ENCODE results near the gene MCM8.
A peak's percentile ranks its signal among the peaks of the same experiment; 100 is the strongest.

MCM8 gene

GRCh38 chr20:5945963-5946362 lies 4.5 kb upstream of the MCM8 start:
- peak in 1 of 2 donors; percentile 11 for DNase-seq (ENCODE audit: low read depth in 2 of 2)

DNA sequence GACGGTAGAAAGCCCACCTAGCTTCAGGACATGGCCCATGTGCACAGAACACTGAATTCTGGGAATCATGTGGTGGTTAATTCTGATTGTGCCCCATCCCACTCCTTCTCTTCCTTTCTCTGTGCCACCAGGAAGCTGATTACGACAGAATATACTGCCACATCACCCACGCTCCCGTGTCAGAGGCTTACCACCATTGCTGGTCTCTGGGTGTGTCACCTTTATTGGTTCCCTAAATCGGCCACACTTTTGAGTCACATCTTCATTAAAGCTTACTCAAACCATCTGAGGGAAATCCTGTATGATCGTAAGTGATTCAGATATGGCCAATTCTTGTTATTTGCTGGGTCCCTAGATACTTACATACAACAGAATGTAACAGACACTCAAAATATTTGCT lies 3.2 kb upstream of the MCM8 start:
- DNase-seq (ENCODE audit: low read depth in 2 of 2) = peak; percentile 20 to 43

DNA sequence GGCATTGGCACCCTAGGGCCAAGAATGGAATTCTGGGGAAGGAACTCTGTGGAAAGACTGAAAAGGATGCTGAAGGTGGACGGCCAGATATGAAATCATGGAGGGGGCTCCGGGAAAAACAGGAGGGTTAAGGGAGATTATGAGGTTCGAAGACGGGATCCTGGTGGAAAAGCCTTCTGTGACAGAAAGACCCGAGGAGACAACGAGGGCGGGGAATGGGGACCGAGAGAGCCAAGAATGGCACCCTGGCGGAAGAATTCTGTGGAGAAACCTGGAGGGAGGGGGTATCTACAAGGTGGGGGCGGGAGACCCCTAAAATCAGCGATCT lies 545 bp upstream of the MCM8 start:
- DNase-seq (ENCODE audit: low read depth in 2 of 2) = no peak

DNA sequence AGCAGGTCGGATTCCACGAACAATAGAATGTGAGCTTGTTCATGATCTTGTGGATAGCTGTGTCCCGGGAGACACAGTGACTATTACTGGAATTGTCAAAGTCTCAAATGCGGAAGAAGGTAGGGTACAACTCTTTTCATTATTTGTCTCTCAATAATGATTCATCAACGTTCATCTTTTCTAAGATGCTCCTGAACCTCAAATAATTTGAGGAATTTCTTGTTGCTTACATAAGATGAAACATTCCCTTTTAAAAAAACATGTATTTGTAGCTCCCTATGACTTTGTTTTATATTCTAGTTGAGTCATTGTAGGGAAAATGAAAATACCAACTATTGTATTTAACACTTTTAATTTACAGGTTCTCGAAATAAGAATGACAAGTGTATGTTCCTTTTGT lies 17.0 kb downstream of the MCM8 start:
- no peak for DNase-seq (ENCODE audit: low read depth in 2 of 2)

DNA sequence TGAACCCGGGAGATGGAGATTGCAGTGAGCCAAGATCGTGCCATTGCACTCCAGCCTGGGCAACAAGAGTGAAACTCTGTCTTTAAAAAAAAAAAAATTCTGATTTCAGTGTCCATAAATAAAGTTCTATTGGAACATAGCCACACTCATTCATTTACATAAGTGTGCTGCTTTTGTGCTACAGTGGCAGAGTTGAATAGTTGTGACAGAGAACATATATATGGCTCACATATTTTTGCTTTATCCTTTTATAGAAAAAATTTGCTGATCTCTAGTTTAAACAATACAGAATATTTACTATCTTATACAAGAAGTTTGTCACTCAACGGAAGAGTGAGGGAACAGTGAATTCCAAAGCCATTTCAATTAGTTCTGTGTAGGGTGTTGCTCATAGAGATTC lies 18.0 kb downstream of the MCM8 start:
- DNase-seq (ENCODE audit: low read depth in 2 of 2) = no peak

GRCh38 chr20:5969348-5969935 lies 19.0 kb downstream of the MCM8 start:
- no peak for DNase-seq (ENCODE audit: low read depth in 2 of 2)

DNA sequence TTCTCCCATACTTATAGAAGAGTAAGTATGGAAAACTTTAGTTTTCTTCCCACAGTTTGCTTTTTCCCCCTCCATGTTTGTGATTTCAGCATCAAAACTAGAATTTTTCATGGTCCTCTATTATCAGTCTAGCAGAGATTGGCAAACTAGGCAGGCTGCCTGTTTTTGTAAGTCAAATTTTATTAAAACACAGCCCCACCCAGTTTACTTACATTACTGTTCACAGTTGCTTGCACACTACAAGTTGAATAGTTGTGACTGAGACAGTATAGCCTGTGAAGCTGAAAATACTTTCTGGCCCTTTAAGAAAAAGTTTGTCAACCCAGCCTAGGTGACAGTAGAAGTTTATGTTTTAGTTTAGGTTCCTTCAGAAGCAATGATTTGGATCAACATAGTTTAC lies 19.5 kb downstream of the MCM8 start:
- no peak for DNase-seq (ENCODE audit: low read depth in 2 of 2)

DNA sequence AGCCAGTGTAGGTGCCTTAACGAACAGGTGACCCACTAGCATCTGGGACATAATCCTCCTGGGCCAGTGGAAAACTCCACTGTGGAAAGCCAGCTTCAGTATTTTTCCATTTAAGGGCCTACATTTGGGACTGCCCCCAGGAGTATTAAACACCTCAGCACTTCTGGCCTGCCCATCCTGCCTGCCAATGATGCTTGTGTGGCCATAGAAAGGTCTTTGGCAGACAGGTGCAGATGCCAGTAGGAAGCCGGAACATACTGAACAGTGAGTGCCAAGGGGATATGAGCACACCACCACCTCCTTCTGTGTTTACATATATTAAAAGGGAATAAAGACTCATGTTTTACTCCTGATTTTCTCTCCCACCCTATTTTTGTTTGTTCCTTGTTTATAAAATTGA lies 19.9 kb downstream of the MCM8 start:
- no peak for DNase-seq (ENCODE audit: low read depth in 2 of 2)

DNA sequence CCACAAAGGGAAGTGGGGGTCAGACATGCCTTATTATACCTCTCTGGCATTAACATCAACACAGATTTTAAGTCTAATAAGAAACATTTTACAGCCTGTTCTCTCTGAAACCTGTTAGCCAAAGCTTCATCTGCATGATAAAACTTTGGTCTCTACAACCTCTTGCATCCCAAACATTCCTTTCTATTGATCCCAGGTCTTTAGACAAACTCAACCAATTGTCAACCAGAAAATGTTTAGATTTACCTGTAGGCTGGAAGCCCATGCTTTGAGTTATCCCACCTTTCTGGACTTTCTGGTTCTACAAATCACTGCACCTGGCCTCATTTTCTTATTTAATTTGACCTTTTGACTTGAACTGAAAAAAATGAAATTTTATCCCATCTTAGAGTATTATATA lies 20.8 kb downstream of the MCM8 start:
- no peak for DNase-seq (ENCODE audit: low read depth in 2 of 2)

DNA sequence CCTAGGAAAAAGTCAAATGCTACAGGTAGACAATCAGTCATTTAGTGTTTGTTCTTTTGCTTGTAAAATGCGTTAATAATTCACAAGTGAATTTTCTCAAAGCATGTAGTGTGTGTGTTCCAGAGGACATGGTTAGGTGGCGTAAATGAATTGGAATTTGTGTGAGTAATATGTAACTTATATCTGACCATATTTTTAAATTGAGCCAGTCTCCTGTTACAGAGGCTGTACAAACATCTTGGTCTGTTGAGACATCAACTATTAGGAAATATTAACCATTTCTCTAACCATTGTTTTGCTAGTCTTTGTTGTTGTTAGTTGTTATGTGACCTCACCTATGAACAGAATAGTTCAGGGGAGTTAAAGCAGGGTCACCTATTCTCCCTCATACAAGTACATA lies 22.7 kb downstream of the MCM8 start:
- DNase-seq (ENCODE audit: low read depth in 2 of 2) = no peak

- DNase-seq (ENCODE audit: low read depth in 2 of 2) = no peak
Observed at GRCh38 chr20:5973971-5974370, 23.5 kb downstream of the MCM8 start.

- DNase-seq (ENCODE audit: low read depth in 2 of 2) = no peak
Observed at GRCh38 chr20:5974531-5974930, 24.1 kb downstream of the MCM8 start.

DNA sequence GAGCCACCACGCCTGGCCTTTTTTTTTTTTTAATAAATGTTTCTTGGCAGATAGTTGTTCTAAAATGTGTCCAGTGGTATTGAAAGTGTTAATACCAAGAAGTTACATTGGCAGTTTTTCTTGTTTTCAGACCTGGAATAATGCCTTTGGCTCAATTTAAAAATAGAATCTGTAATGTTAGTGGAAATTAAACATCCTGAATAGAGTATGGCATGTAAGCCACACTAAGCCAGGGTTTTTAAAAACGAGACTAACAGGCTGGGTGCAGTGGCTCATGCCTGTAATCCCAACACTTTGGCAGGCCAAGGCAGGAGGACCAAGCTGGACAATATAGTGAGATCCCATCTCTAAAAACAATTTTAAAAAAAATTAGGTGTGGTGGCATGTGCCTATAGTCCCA lies 25.3 kb downstream of the MCM8 start:
- no peak for DNase-seq (ENCODE audit: low read depth in 2 of 2)

GRCh38 chr20:5977223-5977622 lies 26.8 kb downstream of the MCM8 start:
- DNase-seq (ENCODE audit: low read depth in 2 of 2) = no peak

DNA sequence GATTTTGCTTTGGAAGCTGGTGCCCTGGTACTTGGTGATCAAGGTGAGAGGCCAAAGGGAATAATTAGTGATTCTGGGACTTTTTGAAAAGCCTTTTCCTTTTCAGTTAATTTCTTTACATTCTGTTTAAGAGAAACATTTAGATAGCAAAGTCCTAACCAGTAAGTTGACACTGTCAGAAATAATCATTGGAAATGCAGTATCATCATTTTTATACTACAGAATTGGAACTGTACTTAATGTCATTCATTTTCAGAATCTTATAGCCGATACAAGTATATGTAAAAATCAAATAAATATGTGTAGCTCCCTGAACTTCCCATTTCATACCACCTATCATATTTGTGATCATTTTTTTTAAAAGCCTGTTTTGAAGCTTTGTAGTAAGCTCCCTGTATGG lies 27.5 kb downstream of the MCM8 start:
- DNase-seq (ENCODE audit: low read depth in 2 of 2) = no peak

GRCh38 chr20:5979801-5980200 lies 29.3 kb downstream of the MCM8 start:
- no peak for DNase-seq (ENCODE audit: low read depth in 2 of 2)

DNA sequence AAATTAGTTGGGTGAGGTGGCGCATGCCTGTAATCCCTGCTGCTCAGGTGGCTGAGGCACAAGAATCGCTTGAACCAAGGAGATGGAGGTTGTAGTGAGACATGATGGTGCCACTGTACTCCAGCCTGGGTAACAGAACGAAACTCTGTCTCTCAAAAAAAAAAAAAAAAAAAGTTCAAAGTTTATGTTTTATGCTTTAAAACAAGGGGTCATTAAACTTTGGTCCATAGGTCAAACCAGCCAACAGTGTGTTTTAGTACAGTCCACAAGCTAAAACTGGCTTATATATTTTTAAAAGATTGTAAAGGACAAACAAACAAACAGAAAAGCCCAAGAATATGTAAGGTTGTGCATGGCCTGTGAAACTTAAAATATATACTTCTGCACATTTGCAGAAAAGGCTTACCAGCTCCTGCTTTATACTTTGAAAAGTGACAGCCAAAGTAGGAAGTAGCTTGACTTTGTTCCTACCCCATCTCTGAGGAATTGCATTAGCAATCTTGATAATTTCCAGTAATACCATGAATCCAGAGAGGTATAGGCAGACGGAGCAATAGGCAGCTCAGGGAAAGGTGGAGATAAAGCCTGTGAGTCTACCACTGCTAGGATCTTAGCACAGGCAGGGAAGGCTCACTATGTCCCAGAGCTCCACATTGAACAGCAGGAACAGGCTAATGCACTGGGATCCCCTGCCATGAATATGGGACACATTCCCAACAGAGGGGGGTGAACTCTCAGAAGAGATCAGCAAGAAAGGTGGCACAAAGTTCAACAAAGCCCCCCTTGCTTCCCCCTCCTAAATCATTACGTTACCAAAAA lies 30.5 kb downstream of the MCM8 start:
- DNase-seq (ENCODE audit: low read depth in 2 of 2) = no peak

DNA sequence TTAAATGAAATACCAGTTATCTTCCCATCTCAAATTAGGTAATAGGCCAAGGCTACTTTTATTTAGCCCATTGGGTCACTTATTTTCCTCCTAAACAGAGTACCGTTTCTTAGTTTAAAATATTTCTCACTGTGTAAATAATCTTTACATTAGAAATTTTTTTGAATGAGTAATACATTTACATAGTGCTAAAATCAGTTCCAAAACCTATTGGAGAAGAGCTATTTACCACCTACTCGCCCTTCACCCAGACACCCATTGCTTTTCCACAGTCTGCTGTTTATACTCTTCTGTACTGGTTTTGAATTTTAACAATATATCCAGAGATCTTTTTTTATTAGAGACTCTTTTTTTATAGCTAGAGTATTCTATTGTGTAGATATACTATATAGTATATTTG lies 36.9 kb downstream of the MCM8 start:
- no peak for DNase-seq (ENCODE audit: low read depth in 2 of 2)

GRCh38 chr20:5989539-5989938 lies 39.1 kb downstream of the MCM8 start:
- DNase-seq (ENCODE audit: low read depth in 2 of 2) = no peak

DNA sequence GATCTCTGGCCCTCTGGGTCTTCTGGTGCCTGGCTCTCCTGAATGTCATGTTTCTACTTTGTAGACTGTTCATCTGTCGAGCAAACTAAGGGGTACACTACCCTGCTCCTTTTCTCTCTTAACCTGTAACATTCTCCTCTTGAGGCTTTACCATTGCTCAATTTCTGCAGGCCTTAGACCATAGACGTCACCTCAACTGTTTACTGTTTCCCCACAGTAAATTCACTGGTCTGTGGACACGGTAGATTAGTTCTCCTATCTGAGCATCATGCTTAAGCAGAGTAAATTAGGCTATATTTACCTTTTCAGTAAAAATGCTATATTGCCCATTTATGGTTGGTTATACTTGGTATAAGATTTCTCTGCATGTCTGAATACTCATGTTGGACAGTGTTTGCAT lies 40.5 kb downstream of the MCM8 start:
- DNase-seq (ENCODE audit: low read depth in 2 of 2) = no peak

DNA sequence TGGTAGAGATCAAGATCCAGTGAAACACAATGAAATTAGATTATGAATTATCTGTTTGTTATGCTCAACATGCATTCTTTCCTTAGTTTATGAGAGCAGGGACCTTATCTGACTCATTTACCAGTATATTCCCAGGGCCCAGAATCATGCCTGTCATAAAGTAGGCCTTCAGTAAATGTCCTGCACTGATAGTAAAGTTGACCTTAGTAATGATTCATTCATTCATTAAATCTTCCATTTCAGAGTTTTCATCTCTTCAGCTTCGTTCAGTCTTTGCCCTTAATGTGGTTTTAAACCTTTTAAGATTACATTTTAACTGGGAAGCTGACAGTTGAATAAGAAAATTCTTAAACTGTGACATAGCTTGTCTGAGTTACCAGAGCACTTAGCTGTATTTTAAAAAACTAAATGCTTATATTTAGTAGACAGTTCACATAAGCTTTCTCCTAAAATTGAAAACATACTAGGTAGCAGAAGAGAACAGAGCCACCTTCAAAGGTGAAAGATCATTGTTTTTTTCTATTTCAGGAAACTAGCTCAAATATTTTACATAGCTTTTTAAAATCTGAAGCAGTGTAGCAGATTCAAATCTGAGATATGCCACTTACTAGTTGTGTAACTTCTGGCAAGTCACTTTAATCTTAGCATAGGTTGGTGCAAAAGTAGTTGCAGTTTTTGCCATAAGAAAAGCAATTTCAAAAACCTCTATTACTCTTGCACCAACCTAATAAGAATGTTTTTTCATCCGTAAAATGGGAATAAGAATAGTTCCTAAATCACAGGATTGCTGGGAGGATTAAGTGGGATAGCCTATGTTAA lies 41.4 kb downstream of the MCM8 start:
- DNase-seq (ENCODE audit: low read depth in 2 of 2) = no peak

- no peak for DNase-seq (ENCODE audit: low read depth in 2 of 2)
Observed at GRCh38 chr20:5996765-5997164, 46.3 kb downstream of the MCM8 start.

DNA sequence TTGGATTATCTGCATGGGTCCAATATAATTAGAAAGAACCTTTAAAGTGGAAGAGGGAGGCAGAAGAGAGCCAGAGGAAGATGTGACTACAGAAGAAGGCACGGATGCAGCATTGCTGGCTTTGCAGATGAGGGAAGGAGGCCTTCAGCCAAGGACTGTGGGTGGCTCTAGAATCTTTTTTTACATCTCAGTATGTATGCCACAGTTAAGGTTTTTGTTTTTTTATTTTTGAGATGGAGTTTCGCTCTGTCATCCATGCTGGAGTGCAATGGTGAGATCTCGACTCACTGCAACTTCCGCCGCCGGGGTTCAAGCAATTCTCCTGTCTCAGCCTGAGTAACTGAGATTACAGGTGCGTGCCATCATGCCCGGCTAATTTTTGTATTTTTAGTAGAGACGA lies 49.3 kb downstream of the MCM8 start:
- no peak for DNase-seq (ENCODE audit: low read depth in 2 of 2)
